NCI-H1048 (cell line): ENCODE data around the gene BLTP3A.
"Not testable (repeated sequence)": the region's sequence is repeated elsewhere in the genome, so short reads cannot be mapped to it uniquely, and the experiment has no call there.

Experiments
- DNase-seq: peaks from one replicate; lab custom pipeline; 2025; lab: John Stamatoyannopoulos, UW

BLTP3A gene

GRCh38 chr6:34791701-34792604 is at the start of gene BLTP3A:
Gene BLTP3A, plus strand, starts transcription at chr6:34792083. Its CDS starts 168 bp downstream, at chr6:34792251.
- peak; percentile 60 for DNase-seq

GRCh38 chr6:34742094-34742493 is 49.8 kb upstream of the BLTP3A start:
- no peak for DNase-seq

- DNase-seq: no peak
Measured at GRCh38 chr6:34743625-34744293, 48.1 kb upstream of the BLTP3A start.

GRCh38 chr6:34744294-34744647 is 47.6 kb upstream of the BLTP3A start:
- not testable (repeated sequence) for DNase-seq

- peak; percentile 47 for DNase-seq
Measured at GRCh38 chr6:34745277-34746103, 46.4 kb upstream of the BLTP3A start.

GRCh38 chr6:34746104-34746846 is 45.6 kb upstream of the BLTP3A start:
- no peak for DNase-seq

- DNase-seq: no peak
Measured at GRCh38 chr6:34748757-34749156, 43.1 kb upstream of the BLTP3A start.

GRCh38 chr6:34756513-34756856 is 35.4 kb upstream of the BLTP3A start:
- not testable (repeated sequence) for DNase-seq

- DNase-seq: no peak
Measured at GRCh38 chr6:34757687-34758274, 34.1 kb upstream of the BLTP3A start.

GRCh38 chr6:34760108-34760507 is 31.8 kb upstream of the BLTP3A start:
- no peak for DNase-seq

- not testable (repeated sequence) for DNase-seq
Measured at GRCh38 chr6:34761681-34762080, 30.2 kb upstream of the BLTP3A start.

- no peak for DNase-seq
Measured at GRCh38 chr6:34768148-34768547, 23.7 kb upstream of the BLTP3A start.

GRCh38 chr6:34771727-34772126 is 20.2 kb upstream of the BLTP3A start:
- no peak for DNase-seq

GRCh38 chr6:34772940-34773339 is 18.9 kb upstream of the BLTP3A start:
- no peak for DNase-seq

GRCh38 chr6:34773916-34774315 is 18.0 kb upstream of the BLTP3A start:
- no peak for DNase-seq

GRCh38 chr6:34774967-34775366 is 16.9 kb upstream of the BLTP3A start:
- DNase-seq: no peak

- not testable (repeated sequence) for DNase-seq
Measured at GRCh38 chr6:34785375-34785774, 6.5 kb upstream of the BLTP3A start.

- DNase-seq: not testable (repeated sequence)
Measured at GRCh38 chr6:34787152-34787551, 4.7 kb upstream of the BLTP3A start.

GRCh38 chr6:34788111-34788510 is 3.8 kb upstream of the BLTP3A start:
- DNase-seq: no peak

- DNase-seq: no peak
Measured at GRCh38 chr6:34791164-34791700, 651 bp upstream of the BLTP3A start.
